ENCODE results near the gene UBE2QL1.

The UBE2QL1 gene

GRCh38 chr5:6502421-6502820 is 53.8 kb downstream of the UBE2QL1 start:
- ChIA-PET CTCF (no interaction called here), POLR2A (no interaction called here)
- H3K4me3 ChIP-seq (ENCODE audit: low read depth, low read length): no peak overlapping the region
- no peak for TF ChIP-seq CTCF (IDR thresholded peaks at IDR 0.05; ENCODE audit: insufficient read depth, low read length, missing control alignments)
- DNase-seq (ENCODE audit: low read depth, low spot score): no peak

- no peak for TF ChIP-seq CTCF (IDR thresholded peaks at IDR 0.05; ENCODE audit: insufficient read depth, low read length, missing control alignments)
- no peak for DNase-seq (ENCODE audit: low read depth, low spot score)
- POLR2A ChIA-PET: no interaction called here
- CTCF ChIA-PET: no interaction called here
- H3K4me3 ChIP-seq (ENCODE audit: low read depth, low read length): no peak overlapping the region
These were observed 54.7 kb downstream of the UBE2QL1 start for GRCh38 chr5:6503342-6503741.

- CTCF ChIA-PET: no interaction called here
- POLR2A ChIA-PET: no interaction called here
- TF ChIP-seq CTCF (IDR thresholded peaks at IDR 0.05; ENCODE audit: insufficient read depth, low read length, missing control alignments): no peak
- no peak for DNase-seq (ENCODE audit: low read depth, low spot score)
- H3K4me3 ChIP-seq (ENCODE audit: low read depth, low read length): no peak overlapping the region
These were observed 56.2 kb downstream of the UBE2QL1 start for GRCh38 chr5:6504677-6505415.

GRCh38 chr5:6505416-6505755 is 56.7 kb downstream of the UBE2QL1 start:
- ChIA-PET POLR2A (no interaction called here), CTCF (no interaction called here)
- H3K4me3 ChIP-seq (ENCODE audit: low read depth, low read length): no peak overlapping the region
- no peak for TF ChIP-seq CTCF (IDR thresholded peaks at IDR 0.05; ENCODE audit: insufficient read depth, low read length, missing control alignments)
- no peak for DNase-seq (ENCODE audit: low read depth, low spot score)

- ChIA-PET POLR2A (no interaction called here), CTCF (no interaction called here)
- TF ChIP-seq CTCF (IDR thresholded peaks at IDR 0.05; ENCODE audit: insufficient read depth, low read length, missing control alignments): no peak
- no peak for DNase-seq (ENCODE audit: low read depth, low spot score)
- no peak overlapping the region for H3K4me3 ChIP-seq (ENCODE audit: low read depth, low read length)
These were observed 57.3 kb downstream of the UBE2QL1 start for GRCh38 chr5:6505783-6506557.

GRCh38 chr5:6506611-6507010 is 58.0 kb downstream of the UBE2QL1 start:
- DNase-seq (ENCODE audit: low read depth, low spot score): no peak
- ChIA-PET POLR2A (no interaction called here), CTCF (no interaction called here)
- TF ChIP-seq CTCF (IDR thresholded peaks at IDR 0.05; ENCODE audit: insufficient read depth, low read length, missing control alignments): no peak
- no peak overlapping the region for H3K4me3 ChIP-seq (ENCODE audit: low read depth, low read length)
